Hypothalamus (tissue), 51 donors: ENCODE data around the gene PTBP1.
"Not testable (repeated sequence)": the region's sequence is repeated elsewhere in the genome, so short reads cannot be mapped to it uniquely, and the experiment has no call there.

Source experiments
- DNase-seq, 51 donors: peaks; one replicate each; lab custom pipeline; 2025; lab: John Stamatoyannopoulos, UW

The PTBP1 gene

GRCh38 chr19:824885-825284 lies 27.6 kb downstream of the PTBP1 start:
- no peak for DNase-seq

- DNase-seq: no peak
Measured at GRCh38 chr19:825897-826644, 28.8 kb downstream of the PTBP1 start.

GRCh38 chr19:827314-827709 lies 30.1 kb downstream of the PTBP1 start:
- no peak for DNase-seq

GRCh38 chr19:827710-828321 lies 30.6 kb downstream of the PTBP1 start, which contains the start of gene AZU1:
TSS of gene AZU1 (plus strand) at chr19:827837. CDS start at chr19:827847, 10 bp downstream.
- DNase-seq: no peak

- DNase-seq: no peak
Measured at GRCh38 chr19:829129-829758, 32.0 kb downstream of the PTBP1 start.

- no peak for DNase-seq
Measured at GRCh38 chr19:831407-832369, 34.4 kb downstream of the PTBP1 start.

GRCh38 chr19:834216-834615 lies 37.0 kb downstream of the PTBP1 start:
- DNase-seq: no peak

GRCh38 chr19:835210-835810 lies 38.1 kb downstream of the PTBP1 start:
- DNase-seq: no peak

- DNase-seq: no peak
Measured at GRCh38 chr19:840519-841206, 43.4 kb downstream of the PTBP1 start, which contains the start of gene PRTN3. TSS of gene PRTN3 (plus strand) at chr19:840999. CDS start at chr19:841009, 10 bp downstream.

- not testable (repeated sequence) for DNase-seq
Measured at GRCh38 chr19:842802-843179, 45.5 kb downstream of the PTBP1 start.

GRCh38 chr19:843180-843835 lies 46.1 kb downstream of the PTBP1 start:
- no peak for DNase-seq

GRCh38 chr19:843836-844545 lies 46.7 kb downstream of the PTBP1 start:
- no peak for DNase-seq

GRCh38 chr19:844546-844971 lies 47.3 kb downstream of the PTBP1 start:
- DNase-seq: no peak

GRCh38 chr19:845707-846521 lies 48.7 kb downstream of the PTBP1 start:
- DNase-seq: no peak

- DNase-seq: no peak
Measured at GRCh38 chr19:848386-848921, 51.2 kb downstream of the PTBP1 start.

- DNase-seq: not testable (repeated sequence)
Measured at GRCh38 chr19:849195-849594, 51.9 kb downstream of the PTBP1 start.
